ENCODE results near the gene EPHA2. TPM values are rescaled to one million over a fixed set of nuclear protein-coding genes. Genes with fewer than 3 reads are reported as not detected.

EPHA2 gene
- total and polyA plus RNA-seq, 4 donors: 2.9 to 11.1 (median 6.8) TPM

DNA sequence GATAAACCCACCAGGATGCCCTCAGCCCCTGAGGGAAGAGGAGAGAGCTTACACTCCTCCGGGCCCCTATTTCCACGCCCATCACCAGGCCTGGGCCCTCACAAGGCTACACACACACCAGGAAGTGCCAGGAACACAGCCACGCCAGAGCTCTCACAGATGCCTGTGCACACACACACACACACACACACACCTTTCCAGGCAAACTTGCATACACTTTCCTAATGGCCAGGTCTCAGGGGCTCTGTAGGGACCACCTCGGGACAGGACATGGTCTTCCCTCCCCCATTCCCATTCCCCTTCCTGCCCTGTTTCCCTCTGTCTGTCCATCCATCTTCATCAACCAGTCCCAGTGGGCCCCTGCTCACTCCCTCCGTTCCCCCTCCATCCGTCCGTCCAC is 9.7 kb upstream of the EPHA2 start:
- no peak overlapping the region for H3K27ac ChIP-seq (ENCODE audit: low read depth in 1 of 2, low read length in 2 of 2)
- WGBS: 81% methylated on average over 7 of the region's 7 CpGs
- H3K4me3 ChIP-seq (ENCODE audit: low read depth in 1 of 3, low read length in 3 of 3): no peak overlapping the region
- no peaks in the 10 kb centered on the region for H3K36me3 ChIP-seq (ENCODE audit: control insufficient read depth in 4 of 4, insufficient read depth in 3 of 4, low read depth in 1 of 4, low read length in 3 of 4)
- peaks cover 0 to 2% (median under 1%) of the 10 kb centered on the region in 4 donors for H3K4me1 ChIP-seq (ENCODE audit: control insufficient read depth in 4 of 4, insufficient read depth in 4 of 4, low read length in 3 of 4)
- no peak overlapping the region for H3K9ac ChIP-seq (ENCODE audit: low read depth in 1 of 2, low read length in 2 of 2)
- no peak for TF ChIP-seq FOXA2 (IDR thresholded peaks at IDR 0.05)
- TF ChIP-seq TAF1 (conservative IDR thresholded peaks at IDR 0.05): no peak
- no peak for TF ChIP-seq HNF4A (conservative IDR thresholded peaks at IDR 0.05)
- TF ChIP-seq, protein P1, sequence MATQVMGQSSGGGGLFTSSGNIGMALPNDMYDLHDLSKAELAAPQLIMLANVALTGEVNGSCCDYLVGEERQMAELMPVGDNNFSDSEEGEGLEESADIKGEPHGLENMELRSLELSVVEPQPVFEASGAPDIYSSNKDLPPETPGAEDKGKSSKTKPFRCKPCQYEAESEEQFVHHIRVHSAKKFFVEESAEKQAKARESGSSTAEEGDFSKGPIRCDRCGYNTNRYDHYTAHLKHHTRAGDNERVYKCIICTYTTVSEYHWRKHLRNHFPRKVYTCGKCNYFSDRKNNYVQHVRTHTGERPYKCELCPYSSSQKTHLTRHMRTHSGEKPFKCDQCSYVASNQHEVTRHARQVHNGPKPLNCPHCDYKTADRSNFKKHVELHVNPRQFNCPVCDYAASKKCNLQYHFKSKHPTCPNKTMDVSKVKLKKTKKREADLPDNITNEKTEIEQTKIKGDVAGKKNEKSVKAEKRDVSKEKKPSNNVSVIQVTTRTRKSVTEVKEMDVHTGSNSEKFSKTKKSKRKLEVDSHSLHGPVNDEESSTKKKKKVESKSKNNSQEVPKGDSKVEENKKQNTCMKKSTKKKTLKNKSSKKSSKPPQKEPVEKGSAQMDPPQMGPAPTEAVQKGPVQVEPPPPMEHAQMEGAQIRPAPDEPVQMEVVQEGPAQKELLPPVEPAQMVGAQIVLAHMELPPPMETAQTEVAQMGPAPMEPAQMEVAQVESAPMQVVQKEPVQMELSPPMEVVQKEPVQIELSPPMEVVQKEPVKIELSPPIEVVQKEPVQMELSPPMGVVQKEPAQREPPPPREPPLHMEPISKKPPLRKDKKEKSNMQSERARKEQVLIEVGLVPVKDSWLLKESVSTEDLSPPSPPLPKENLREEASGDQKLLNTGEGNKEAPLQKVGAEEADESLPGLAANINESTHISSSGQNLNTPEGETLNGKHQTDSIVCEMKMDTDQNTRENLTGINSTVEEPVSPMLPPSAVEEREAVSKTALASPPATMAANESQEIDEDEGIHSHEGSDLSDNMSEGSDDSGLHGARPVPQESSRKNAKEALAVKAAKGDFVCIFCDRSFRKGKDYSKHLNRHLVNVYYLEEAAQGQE (IDR thresholded peaks at IDR 0.05): no peak
- no peak for TF ChIP-seq RAD21 (IDR thresholded peaks at IDR 0.05)
- no peak for TF ChIP-seq YY1 (IDR thresholded peaks at IDR 0.05)
- TF ChIP-seq, protein P2, sequence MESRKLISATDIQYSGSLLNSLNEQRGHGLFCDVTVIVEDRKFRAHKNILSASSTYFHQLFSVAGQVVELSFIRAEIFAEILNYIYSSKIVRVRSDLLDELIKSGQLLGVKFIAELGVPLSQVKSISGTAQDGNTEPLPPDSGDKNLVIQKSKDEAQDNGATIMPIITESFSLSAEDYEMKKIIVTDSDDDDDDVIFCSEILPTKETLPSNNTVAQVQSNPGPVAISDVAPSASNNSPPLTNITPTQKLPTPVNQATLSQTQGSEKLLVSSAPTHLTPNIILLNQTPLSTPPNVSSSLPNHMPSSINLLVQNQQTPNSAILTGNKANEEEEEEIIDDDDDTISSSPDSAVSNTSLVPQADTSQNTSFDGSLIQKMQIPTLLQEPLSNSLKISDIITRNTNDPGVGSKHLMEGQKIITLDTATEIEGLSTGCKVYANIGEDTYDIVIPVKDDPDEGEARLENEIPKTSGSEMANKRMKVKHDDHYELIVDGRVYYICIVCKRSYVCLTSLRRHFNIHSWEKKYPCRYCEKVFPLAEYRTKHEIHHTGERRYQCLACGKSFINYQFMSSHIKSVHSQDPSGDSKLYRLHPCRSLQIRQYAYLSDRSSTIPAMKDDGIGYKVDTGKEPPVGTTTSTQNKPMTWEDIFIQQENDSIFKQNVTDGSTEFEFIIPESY (IDR thresholded peaks at IDR 0.05): no peak
- no peak for TF ChIP-seq FOXA1 (IDR thresholded peaks at IDR 0.05)
- TF ChIP-seq, protein P3, sequence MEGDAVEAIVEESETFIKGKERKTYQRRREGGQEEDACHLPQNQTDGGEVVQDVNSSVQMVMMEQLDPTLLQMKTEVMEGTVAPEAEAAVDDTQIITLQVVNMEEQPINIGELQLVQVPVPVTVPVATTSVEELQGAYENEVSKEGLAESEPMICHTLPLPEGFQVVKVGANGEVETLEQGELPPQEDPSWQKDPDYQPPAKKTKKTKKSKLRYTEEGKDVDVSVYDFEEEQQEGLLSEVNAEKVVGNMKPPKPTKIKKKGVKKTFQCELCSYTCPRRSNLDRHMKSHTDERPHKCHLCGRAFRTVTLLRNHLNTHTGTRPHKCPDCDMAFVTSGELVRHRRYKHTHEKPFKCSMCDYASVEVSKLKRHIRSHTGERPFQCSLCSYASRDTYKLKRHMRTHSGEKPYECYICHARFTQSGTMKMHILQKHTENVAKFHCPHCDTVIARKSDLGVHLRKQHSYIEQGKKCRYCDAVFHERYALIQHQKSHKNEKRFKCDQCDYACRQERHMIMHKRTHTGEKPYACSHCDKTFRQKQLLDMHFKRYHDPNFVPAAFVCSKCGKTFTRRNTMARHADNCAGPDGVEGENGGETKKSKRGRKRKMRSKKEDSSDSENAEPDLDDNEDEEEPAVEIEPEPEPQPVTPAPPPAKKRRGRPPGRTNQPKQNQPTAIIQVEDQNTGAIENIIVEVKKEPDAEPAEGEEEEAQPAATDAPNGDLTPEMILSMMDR (IDR thresholded peaks at IDR 0.05; ENCODE audit: low read depth, low read length, missing input control): no peak
- no peak for TF ChIP-seq SP1 (IDR thresholded peaks at IDR 0.05)
- no peak for TF ChIP-seq GABPA (IDR thresholded peaks at IDR 0.05 in 1 of 2, conservative IDR thresholded peaks at IDR 0.05 in 1 of 2)
- no peaks in the 10 kb centered on the region for H3K9me3 ChIP-seq (ENCODE audit: control insufficient read depth in 4 of 4, low read length in 3 of 4)
- no peaks in the 10 kb centered on the region for H3K27me3 ChIP-seq (ENCODE audit: control insufficient read depth in 4 of 4, insufficient read depth in 4 of 4, low read length in 3 of 4)
- DNase-seq (ENCODE audit: low spot score): no peak

DNA sequence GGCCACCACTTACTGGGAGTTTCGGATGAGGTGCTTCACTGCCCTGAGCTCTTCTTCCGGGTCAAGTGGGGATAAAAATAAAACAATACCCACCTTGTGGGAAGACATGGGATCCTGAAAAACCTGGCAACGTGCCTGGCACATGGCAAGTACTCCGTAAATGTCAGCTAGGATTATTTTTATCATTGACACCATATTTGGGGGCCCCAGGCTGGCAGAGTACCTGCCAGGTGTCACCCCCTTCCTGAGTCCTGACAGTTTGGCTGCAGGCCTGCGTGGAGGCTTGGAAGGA is 9.2 kb upstream of the EPHA2 start:
- Histone ChIP-seq H3K36me3 (ENCODE audit: control insufficient read depth in 4 of 4, insufficient read depth in 3 of 4, low read depth in 1 of 4, low read length in 3 of 4) (no peaks in the 10 kb centered on the region), H3K4me1 (ENCODE audit: control insufficient read depth in 4 of 4, insufficient read depth in 4 of 4, low read length in 3 of 4) (peaks cover 0 to 2% (median under 1%) of the 10 kb centered on the region in 4 donors), H3K9me3 (ENCODE audit: control insufficient read depth in 4 of 4, low read length in 3 of 4) (no peaks in the 10 kb centered on the region), H3K4me3 (ENCODE audit: low read depth in 1 of 3, low read length in 3 of 3) (no peak overlapping the region), H3K9ac (ENCODE audit: low read depth in 1 of 2, low read length in 2 of 2) (no peak overlapping the region), H3K27me3 (ENCODE audit: control insufficient read depth in 4 of 4, insufficient read depth in 4 of 4, low read length in 3 of 4) (no peaks in the 10 kb centered on the region), H3K27ac (ENCODE audit: low read depth in 1 of 2, low read length in 2 of 2) (no peak overlapping the region)
- 71% methylated on average over 5 of the region's 5 CpGs for WGBS
- TF ChIP-seq NR2F2 (IDR thresholded peaks at IDR 0.05) (no peak), FOXA2 (IDR thresholded peaks at IDR 0.05) (no peak)
- DNase-seq (ENCODE audit: low spot score): no peak

Measured in liver (tissue), 9 donors.